Peyer's patch (tissue), 4 donors: ENCODE data around the gene EGFL7. TPM values are rescaled to one million over a fixed set of nuclear protein-coding genes. Genes with fewer than 3 reads are reported as not detected.
A peak's percentile ranks its signal among the peaks of the same experiment; 100 is the strongest.

ENCODE experiments used
- DNase-seq, 3 donors: peaks; one replicate each; pipeline ENCODE4 v3.0.0-alpha.2; 2017 to 2019
- H3K27ac ChIP-seq, 4 donors: fragments of 200-600 bp; sonication (generic); one replicate each; pipeline ENCODE4 v1.5.1; 2016 to 2019
- H3K27me3 ChIP-seq, 2 donors: fragments of 200-600 bp; sonication (generic); one replicate each; pipeline ENCODE4 v1.5.1; 2019
- H3K36me3 ChIP-seq, 3 donors: fragments of 200-600 bp; sonication (generic); one replicate each; pipeline ENCODE4 v1.5.1; 2016 to 2019
- H3K4me1 ChIP-seq, 4 donors: fragments of 200-600 bp; sonication (generic); one replicate each; pipeline ENCODE4 v1.5.1; 2016 to 2019
- H3K4me3 ChIP-seq, 4 donors: fragments of 200-600 bp; sonication (generic); 1 replicate in 3 of 4; 2 replicates in 1 of 4; pipeline ENCODE4 v1.5.1; 2016 to 2019; ENCODE audit warnings: mild to moderate bottlenecking in 1 of 4
- H3K9me3 ChIP-seq, 4 donors: fragments of 200-600 bp; sonication (generic); one replicate each; pipeline ENCODE4 v1.5.1; 2016 to 2019; ENCODE audit warnings: mild to moderate bottlenecking in 1 of 4
- POLR2A ChIP-seq, 2 donors: fragments of 450-650 bp; IDR thresholded peaks; one replicate each; pipeline ENCODE4 v1.5.1; 2017; ENCODE audit warnings: antibody characterized with exemption in 2 of 2, mild to moderate bottlenecking in 2 of 2, moderate library complexity in 2 of 2
- total RNA-seq, 4 donors: library from RNA; depleted of rRNA; stranded (reverse); fragments of >200 nt; gene quantifications; one replicate each; pipeline ENCODE4 v1.1.0, GENCODE V29; 2016
- TF ChIP-seq, protein P1 (sequence below), 6 experiments: fragments of 450-650 bp in 4 of 6; fragments of 200-600 bp in 2 of 6; sonication (generic) in 1 of 6; IDR thresholded peaks; one replicate each; pipeline ENCODE4 v1.5.1; 2017 to 2019; ENCODE audit warnings: antibody characterized with exemption in 6 of 6, mild to moderate bottlenecking in 3 of 6, moderate library complexity in 1 of 6

The EGFL7 gene
- total RNA-seq, 4 donors from 2014 or later, result 21.5 to 77.6 (median 46.0) TPM

DNA sequence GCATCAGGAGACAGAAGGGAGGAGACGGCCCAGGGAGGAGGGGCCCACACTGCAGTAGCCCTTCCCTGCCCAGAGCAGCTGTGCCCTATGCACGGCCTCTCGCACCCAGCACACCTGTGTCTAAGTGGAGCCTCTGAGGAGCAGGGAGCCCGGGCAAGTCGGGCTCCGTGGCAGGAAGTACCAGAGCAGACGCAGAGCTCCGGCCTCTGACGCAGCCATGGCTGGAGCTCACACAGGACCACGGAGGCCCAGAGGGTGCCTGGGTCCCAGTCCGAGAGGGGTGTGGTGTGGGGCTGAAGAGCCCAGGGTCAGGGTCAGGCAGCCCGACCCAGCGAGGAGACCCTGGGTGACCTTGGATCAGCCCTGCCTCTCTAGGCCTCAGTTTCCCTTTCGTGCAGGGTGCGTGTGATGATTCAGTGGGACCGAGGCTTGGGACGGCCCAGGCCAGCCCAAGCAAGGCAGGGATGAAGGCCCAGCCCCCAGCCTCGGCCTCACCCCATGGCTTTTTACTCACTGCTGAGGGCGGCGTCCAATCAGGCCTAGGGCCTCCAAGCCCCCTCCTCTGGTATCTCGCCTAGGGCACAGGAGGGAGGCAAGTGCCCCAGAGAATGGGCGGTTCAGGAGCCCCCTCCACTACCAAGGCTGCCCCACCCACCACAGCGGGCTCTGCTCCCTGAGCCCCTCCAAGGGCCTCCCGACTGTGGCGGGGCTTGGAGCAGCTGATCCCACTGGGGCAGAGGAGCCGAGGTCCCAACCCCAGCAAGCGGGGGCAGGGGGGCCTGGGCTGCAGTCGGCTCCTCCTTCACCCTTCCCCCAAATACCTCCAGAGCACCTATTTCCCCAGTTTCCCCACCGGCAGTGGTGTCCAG, 28.8 kb downstream of the EGFL7 start:
- Histone ChIP-seq H3K27ac (peak overlapping the region in 2 of 4 donors; percentile 75 to 95), H3K4me1 (peaks cover 0 to 75% (median 7%) of the 10 kb centered on the region in 4 donors), H3K9me3 (no peaks in the 10 kb centered on the region), H3K27me3 (no peaks in the 10 kb centered on the region), H3K4me3 (peak overlapping the region in 1 of 4 donors; percentile 40), H3K36me3 (no peaks in the 10 kb centered on the region)
- no peak for DNase-seq
- TF ChIP-seq POLR2A (IDR thresholded peaks at IDR 0.05), result no peak
- TF ChIP-seq, protein P1, sequence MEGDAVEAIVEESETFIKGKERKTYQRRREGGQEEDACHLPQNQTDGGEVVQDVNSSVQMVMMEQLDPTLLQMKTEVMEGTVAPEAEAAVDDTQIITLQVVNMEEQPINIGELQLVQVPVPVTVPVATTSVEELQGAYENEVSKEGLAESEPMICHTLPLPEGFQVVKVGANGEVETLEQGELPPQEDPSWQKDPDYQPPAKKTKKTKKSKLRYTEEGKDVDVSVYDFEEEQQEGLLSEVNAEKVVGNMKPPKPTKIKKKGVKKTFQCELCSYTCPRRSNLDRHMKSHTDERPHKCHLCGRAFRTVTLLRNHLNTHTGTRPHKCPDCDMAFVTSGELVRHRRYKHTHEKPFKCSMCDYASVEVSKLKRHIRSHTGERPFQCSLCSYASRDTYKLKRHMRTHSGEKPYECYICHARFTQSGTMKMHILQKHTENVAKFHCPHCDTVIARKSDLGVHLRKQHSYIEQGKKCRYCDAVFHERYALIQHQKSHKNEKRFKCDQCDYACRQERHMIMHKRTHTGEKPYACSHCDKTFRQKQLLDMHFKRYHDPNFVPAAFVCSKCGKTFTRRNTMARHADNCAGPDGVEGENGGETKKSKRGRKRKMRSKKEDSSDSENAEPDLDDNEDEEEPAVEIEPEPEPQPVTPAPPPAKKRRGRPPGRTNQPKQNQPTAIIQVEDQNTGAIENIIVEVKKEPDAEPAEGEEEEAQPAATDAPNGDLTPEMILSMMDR (IDR thresholded peaks at IDR 0.05), result no peak

DNA sequence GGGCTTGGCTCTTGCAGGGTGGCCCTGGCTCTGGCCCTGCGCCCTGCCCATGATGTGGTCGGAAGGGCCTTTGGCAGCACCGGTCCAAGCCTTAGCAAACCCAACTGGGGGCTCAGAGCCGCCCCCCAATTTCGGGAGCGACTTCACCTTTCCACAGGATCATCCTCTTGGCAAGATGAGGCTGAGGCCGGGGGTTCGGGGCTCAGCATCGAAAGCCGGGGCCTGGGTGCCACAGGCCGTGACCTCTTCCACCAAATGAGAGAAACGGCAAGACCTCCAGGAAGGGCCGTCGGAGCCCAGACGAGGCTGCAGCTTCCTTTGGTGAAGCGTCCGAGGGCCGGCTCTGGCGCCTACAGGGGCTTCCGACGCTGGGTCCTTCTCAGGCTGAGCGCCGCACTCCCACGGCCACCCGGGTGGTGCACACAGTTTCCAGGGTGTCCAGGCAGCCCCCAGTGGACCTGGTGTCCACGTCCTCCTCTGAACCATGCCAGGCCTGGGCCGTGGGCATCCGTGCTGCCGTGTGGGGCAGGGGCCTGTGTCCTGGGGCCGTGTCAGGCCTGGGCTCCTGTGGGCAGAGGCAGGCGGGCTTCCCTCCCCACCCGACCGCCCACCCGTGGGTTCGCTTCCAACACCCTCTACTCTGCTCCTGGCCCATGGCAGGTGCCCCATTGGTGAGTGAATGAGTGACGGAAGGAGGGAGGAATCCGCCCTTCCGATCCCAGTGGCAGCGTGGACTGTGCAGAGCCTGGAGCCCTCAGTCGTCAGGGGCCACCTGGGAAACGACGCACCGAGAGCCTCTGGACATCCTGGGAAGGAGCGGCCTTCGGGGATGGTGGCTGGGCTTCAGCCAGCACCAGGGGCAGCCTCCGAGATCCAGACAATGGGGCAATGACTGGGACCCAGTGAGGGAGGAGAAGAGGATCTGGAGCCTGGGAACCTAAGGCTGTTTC, 29.7 kb downstream of the EGFL7 start:
- no peaks in the 10 kb centered on the region for H3K27me3 ChIP-seq
- no peak for DNase-seq
- no peak for TF ChIP-seq POLR2A (IDR thresholded peaks at IDR 0.05)
- TF ChIP-seq, protein P1 (IDR thresholded peaks at IDR 0.05), result no peak
- peak overlapping the region in 3 of 4 donors; percentile 75 to 95 (median 91) for H3K27ac ChIP-seq
- no peaks in the 10 kb centered on the region for H3K9me3 ChIP-seq
- peaks cover 0 to 80% (median 7%) of the 10 kb centered on the region in 4 donors for H3K4me1 ChIP-seq
- H3K36me3 ChIP-seq, result no peaks in the 10 kb centered on the region
- peak overlapping the region in 2 of 4 donors; percentile 40 to 47 for H3K4me3 ChIP-seq

DNA sequence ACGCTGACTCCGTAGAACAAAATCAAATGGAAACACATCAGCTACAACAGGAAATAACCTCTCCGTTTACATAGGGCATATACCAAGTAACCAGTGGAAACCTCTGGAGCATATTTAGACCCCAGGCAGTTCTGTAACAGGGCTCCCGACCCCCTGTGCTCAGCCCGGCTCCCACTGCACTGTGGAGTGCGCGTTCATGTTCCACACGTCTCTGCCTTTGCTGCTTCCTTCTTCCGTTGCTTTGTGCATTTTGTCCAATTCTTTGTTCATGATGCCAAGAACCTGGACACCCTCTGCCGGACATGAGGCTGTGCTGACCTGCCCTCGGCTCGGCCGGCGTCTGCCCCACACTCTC, 30.4 kb downstream of the EGFL7 start:
- TF ChIP-seq POLR2A (IDR thresholded peaks at IDR 0.05), result no peak
- TF ChIP-seq, protein P1 (IDR thresholded peaks at IDR 0.05), result no peak
- DNase-seq, result peak in 1 of 3 donors; percentile 62
- no peaks in the 10 kb centered on the region for H3K9me3 ChIP-seq
- H3K4me3 ChIP-seq, result peak overlapping the region in 2 of 4 donors; percentile 40 to 47
- no peaks in the 10 kb centered on the region for H3K36me3 ChIP-seq
- H3K27ac ChIP-seq, result peak overlapping the region in 3 of 4 donors; percentile 75 to 95 (median 91)
- H3K27me3 ChIP-seq, result no peaks in the 10 kb centered on the region
- peaks cover 0 to 78% (median 4%) of the 10 kb centered on the region in 4 donors for H3K4me1 ChIP-seq

DNA sequence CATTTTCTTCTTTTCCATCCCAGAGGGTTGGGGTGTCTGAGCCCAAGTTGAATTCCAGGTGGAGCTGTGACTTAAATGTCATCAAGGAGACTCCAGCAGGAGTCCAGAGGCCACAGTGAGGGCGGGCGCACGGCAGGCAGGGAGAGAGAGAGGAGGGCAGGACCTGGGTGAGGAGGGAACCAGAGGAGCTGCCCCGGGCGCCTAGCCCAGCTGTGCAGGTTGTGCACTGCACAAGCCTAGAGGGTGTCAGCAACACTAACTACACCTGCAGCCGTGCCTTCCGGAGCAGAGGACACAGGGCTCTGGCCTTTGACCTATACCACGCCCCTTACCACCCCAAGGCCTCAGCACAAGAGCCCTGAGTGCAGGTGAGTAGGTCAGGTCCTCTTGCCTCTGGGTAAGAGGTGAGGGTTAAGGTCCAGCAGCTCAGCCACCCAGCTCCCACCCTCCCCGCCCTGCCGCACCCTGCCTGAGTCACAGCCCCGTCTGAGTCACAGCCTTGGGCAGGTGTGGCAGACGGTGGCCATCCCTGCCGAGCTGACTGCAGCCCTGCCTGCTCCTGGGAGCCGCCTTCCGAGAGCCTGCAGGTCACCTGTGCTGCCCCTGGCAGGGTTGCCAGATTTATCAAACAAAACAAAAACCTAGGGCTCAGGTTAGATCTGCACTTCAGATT, 30.9 kb downstream of the EGFL7 start:
- Histone ChIP-seq H3K27ac (peak overlapping the region in 3 of 4 donors; percentile 75 to 95 (median 91)), H3K4me3 (peak overlapping the region in 2 of 4 donors; percentile 40 to 47), H3K36me3 (no peaks in the 10 kb centered on the region), H3K27me3 (no peaks in the 10 kb centered on the region), H3K4me1 (peaks cover 0 to 74% (median 3%) of the 10 kb centered on the region in 4 donors), H3K9me3 (no peaks in the 10 kb centered on the region)
- DNase-seq, result peak in 2 of 3 donors; percentile 91 to 95
- TF ChIP-seq, protein P1 (IDR thresholded peaks at IDR 0.05), result peak in 1 of 6 experiments; percentile 6
- peak; percentile 82 to 86 for TF ChIP-seq POLR2A (IDR thresholded peaks at IDR 0.05)
